Mesenchymal stem cell (in vitro differentiated cells and primary cell): ENCODE data around the gene ZFP1.

Experiments
- DNase-seq: peaks from one replicate; pipeline ENCODE4 v3.0.0-alpha.2; 2013
- H2AFZ ChIP-seq: one replicate; pipeline ENCODE4 v1.6.1; 2013; ENCODE audit warnings: low read depth, mild to moderate bottlenecking, control low read depth, inconsistent platforms, low read length, moderate library complexity
- H2AK5ac ChIP-seq: 2 replicates; pipeline ENCODE4 v1.6.1; 2013; ENCODE audit warnings: low read length, moderate library complexity, mild to moderate bottlenecking, inconsistent platforms; ENCODE audit not compliant: severe bottlenecking
- H2BK120ac ChIP-seq: one replicate; pipeline ENCODE4 v1.6.1; 2013; ENCODE audit warnings: low read depth, mild to moderate bottlenecking, inconsistent platforms, low read length, moderate library complexity
- H2BK12ac ChIP-seq, 2 experiments: one replicate each; pipeline ENCODE4 v1.6.1; 2013; ENCODE audit warnings: inconsistent platforms in 2 of 2, low read length in 2 of 2, mild to moderate bottlenecking in 2 of 2, moderate library complexity in 2 of 2, control low read depth in 1 of 2
- H2BK15ac ChIP-seq: one replicate; pipeline ENCODE4 v1.6.1; 2013; ENCODE audit warnings: mild to moderate bottlenecking, low read depth, inconsistent platforms; ENCODE audit not compliant: poor library complexity, severe bottlenecking
- H2BK5ac ChIP-seq: 2 replicates; pipeline ENCODE4 v1.6.1; 2013; ENCODE audit warnings: low read depth, mild to moderate bottlenecking, low read length, control low read depth, inconsistent platforms; ENCODE audit not compliant: poor library complexity, severe bottlenecking
- H3K14ac ChIP-seq, 2 experiments: one replicate each; pipeline ENCODE4 v1.6.1; 2013; ENCODE audit warnings: inconsistent platforms in 2 of 2, low read length in 2 of 2, control low read depth in 1 of 2, mild to moderate bottlenecking in 1 of 2, moderate library complexity in 1 of 2
- H3K18ac ChIP-seq, 2 experiments: one replicate each; pipeline ENCODE4 v1.6.1; 2013; ENCODE audit warnings: inconsistent platforms in 2 of 2, low read length in 2 of 2, control low read depth in 1 of 2, low read depth in 1 of 2, mild to moderate bottlenecking in 1 of 2
- H3K23ac ChIP-seq, 2 experiments: one replicate each; pipeline ENCODE4 v1.6.1; 2013; ENCODE audit warnings: inconsistent platforms in 2 of 2, low read length in 2 of 2, mild to moderate bottlenecking in 2 of 2, moderate library complexity in 2 of 2, control low read depth in 1 of 2
- H3K27ac ChIP-seq: 2 replicates; pipeline ENCODE4 v1.5.1; 2013; ENCODE audit warnings: mild to moderate bottlenecking, moderate library complexity, low read length, control low read depth, inconsistent platforms; ENCODE audit not compliant: poor library complexity, severe bottlenecking
- H3K27me3 ChIP-seq, 2 experiments: 2 replicates each; pipeline versions ENCODE4 v1.6.1 to v1.7.0; 2013; ENCODE audit warnings: low read length in 2 of 2, mild to moderate bottlenecking in 2 of 2, moderate library complexity in 2 of 2, control low read depth in 1 of 2, inconsistent platforms in 1 of 2; ENCODE audit not compliant: control insufficient read depth in 1 of 2, insufficient read depth in 1 of 2
- H3K36me3 ChIP-seq, 2 experiments: 2 replicates each; pipeline versions ENCODE4 v1.6.1 to v1.7.0; 2013; ENCODE audit warnings: low read length in 2 of 2, control low read depth in 1 of 2, inconsistent platforms in 1 of 2, low read depth in 1 of 2, mild to moderate bottlenecking in 1 of 2; ENCODE audit not compliant: insufficient read depth in 2 of 2, control insufficient read depth in 1 of 2
- H3K4ac ChIP-seq, 2 experiments: one replicate each; pipeline ENCODE4 v1.6.1; 2013; ENCODE audit warnings: inconsistent platforms in 2 of 2, low read length in 2 of 2, mild to moderate bottlenecking in 2 of 2, moderate library complexity in 2 of 2, control low read depth in 1 of 2, low read depth in 1 of 2
- H3K4me1 ChIP-seq: 2 replicates; pipeline ENCODE4 v1.6.1; 2013; ENCODE audit warnings: low read depth, low read length, control low read depth; ENCODE audit not compliant: control insufficient read depth, insufficient read depth
- H3K4me2 ChIP-seq: 2 replicates; pipeline ENCODE4 v1.6.1; 2013; ENCODE audit warnings: low read length, mild to moderate bottlenecking, inconsistent platforms; ENCODE audit not compliant: poor library complexity, severe bottlenecking
- H3K4me3 ChIP-seq, 2 experiments: 2 replicates each; pipeline versions ENCODE4 v1.5.1 to v1.7.0; 2013; ENCODE audit warnings: low read length in 2 of 2, mild to moderate bottlenecking in 2 of 2, control low read depth in 1 of 2, low read depth in 1 of 2; ENCODE audit not compliant: insufficient read depth in 1 of 2
- H3K79me1 ChIP-seq: replicated peaks from 2 replicates; pipeline ENCODE4 v1.6.1; 2013; ENCODE audit warnings: mild to moderate bottlenecking, control low read depth, low read length, inconsistent platforms; ENCODE audit not compliant: poor library complexity, severe bottlenecking
- H3K9ac ChIP-seq: 2 replicates; pipeline ENCODE4 v1.7.0; 2013; ENCODE audit warnings: mild to moderate bottlenecking, low read length, moderate library complexity
- H3K9me3 ChIP-seq: 2 replicates; pipeline ENCODE4 v1.7.0; 2013; ENCODE audit warnings: mild to moderate bottlenecking, low read length; ENCODE audit not compliant: control insufficient read depth
- H4K8ac ChIP-seq: one replicate; pipeline ENCODE4 v1.6.1; 2013; ENCODE audit warnings: inconsistent platforms, mild to moderate bottlenecking, low read length, moderate library complexity
- H4K91ac ChIP-seq: one replicate; pipeline ENCODE4 v1.6.1; 2013; ENCODE audit warnings: mild to moderate bottlenecking, low read length, inconsistent platforms
- WGBS: methylation state at CpG from one replicate; pipeline ENCODE4 v1.1.7; 2013; ENCODE audit warnings: mixed read lengths; 5-methylcytosine and 5-hydroxymethylcytosine counted together

ZFP1 gene

DNA sequence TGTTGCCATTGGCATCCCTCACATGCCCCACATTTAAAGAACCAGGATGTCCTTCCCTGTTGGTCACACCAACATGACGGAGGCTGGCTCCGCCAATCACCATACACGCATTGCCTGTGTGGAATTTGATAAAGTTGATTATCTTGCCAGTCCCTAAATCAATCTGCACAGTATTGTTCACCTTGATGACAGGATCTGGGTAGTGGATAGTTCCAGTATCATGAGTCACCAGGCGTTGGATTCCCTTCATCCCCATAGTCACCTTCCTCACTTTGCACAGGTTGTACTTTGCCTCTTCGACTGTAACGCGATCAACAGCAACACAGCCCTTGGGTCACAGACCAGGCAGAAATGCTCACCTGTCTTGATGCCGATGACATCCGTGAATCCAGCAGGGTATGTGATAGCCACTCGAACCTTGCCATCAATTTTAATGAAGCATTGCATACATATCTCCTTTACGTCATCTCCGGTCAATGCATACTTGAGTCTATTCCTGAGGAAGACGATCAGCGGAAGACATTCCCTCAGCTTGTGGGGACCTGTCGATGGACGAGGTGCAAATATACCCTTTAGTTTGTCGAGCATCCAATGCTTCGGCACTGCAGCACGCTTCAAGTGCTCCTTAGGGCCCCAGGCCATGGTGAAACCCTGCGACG lies 44.4 kb downstream of the ZFP1 start:
- Histone ChIP-seq H2AK5ac (no peak overlapping the region), H3K9ac (no peak overlapping the region), H3K36me3 (no peaks in the 10 kb centered on the region), H2BK120ac (no peak overlapping the region), H3K79me1 (no peaks in the 10 kb centered on the region), H2AFZ (no peak overlapping the region), H4K8ac (no peak overlapping the region), H3K4ac (no peak overlapping the region), H3K4me2 (no peak overlapping the region), H3K4me3 (no peak overlapping the region), H3K14ac (no peak overlapping the region), H3K23ac (no peak overlapping the region), H2BK15ac (no peak overlapping the region), H3K4me1 (peaks cover 2% of the 10 kb centered on the region), H2BK12ac (no peak overlapping the region), H3K9me3 (peaks cover 40% of the 10 kb centered on the region), H3K27me3 (peaks cover 28 to 42% of the 10 kb centered on the region in 2 experiments), H3K18ac (no peak overlapping the region), H2BK5ac (no peak overlapping the region), H3K27ac (no peak overlapping the region), H4K91ac (no peak overlapping the region)
- DNase-seq: no peak
- WGBS: 95% methylated on average over 21 of the region's 21 CpGs

DNA sequence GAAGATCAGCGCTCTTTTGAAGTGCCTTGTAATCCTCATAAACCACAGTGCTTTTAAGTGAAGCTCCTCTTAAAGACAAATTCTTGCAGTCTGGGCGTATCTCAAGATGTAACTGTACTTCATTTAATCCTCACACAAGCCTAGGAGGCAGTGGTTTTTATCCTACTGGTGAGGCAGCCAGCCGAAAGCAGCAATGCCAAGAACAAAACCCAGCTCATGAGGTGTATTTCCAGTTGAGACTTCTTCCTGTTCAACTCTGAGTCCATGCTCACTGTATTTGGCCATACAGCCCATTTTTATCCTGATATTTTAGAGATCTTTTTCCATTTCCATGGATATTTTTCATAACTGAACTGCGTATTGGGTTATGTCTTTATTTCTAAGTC lies 44.9 kb downstream of the ZFP1 start:
- Histone ChIP-seq H3K4ac (no peak overlapping the region), H4K91ac (no peak overlapping the region), H2BK15ac (no peak overlapping the region), H3K9ac (no peak overlapping the region), H2AFZ (no peak overlapping the region), H3K18ac (no peak overlapping the region), H3K27ac (no peak overlapping the region), H2BK120ac (no peak overlapping the region), H3K4me2 (no peak overlapping the region), H4K8ac (no peak overlapping the region), H2BK12ac (no peak overlapping the region), H3K14ac (no peak overlapping the region), H2AK5ac (no peak overlapping the region), H3K4me1 (peaks cover 2% of the 10 kb centered on the region), H3K4me3 (no peak overlapping the region), H3K36me3 (no peaks in the 10 kb centered on the region), H2BK5ac (no peak overlapping the region), H3K9me3 (peaks cover 39% of the 10 kb centered on the region), H3K27me3 (peaks cover 33 to 43% of the 10 kb centered on the region in 2 experiments), H3K79me1 (no peaks in the 10 kb centered on the region), H3K23ac (no peak overlapping the region)
- WGBS: 83% methylated on average over 3 of the region's 4 CpGs
- DNase-seq: no peak

DNA sequence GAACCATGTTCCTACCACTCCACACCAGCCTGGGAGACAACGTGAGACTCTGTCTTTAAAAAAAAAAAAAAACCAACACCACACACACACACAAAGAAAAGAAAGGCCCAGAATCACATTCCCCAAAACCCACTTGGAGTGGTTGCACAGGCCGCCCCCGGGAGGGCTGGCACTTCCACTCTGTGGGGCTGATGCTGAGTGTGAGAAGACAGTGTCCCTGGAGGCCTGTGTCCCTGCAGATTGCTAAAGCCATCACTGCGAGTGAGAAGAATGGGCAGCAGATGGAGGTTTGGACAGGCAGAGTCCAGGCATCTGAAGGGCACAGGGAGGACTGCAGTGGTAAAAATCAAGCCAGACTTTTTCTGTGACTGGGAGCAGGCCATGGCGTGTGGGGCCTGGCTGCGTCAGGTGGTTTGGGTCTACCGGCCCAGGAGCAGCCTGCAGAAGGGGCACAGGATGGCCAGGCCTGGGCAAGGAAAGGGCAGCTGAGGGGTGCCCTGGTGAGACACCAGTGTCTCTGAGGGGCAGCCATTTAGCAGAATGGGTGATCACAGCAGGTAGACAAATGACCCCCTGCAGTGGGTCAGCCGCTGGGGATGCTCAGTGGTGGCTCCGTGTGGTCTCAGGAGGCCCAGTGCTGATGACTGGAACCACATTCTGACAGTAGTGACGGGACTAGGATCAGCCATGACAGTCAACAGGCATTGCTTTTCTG lies 45.6 kb downstream of the ZFP1 start:
- Histone ChIP-seq H3K18ac (no peak overlapping the region), H3K36me3 (no peaks in the 10 kb centered on the region), H3K27ac (no peak overlapping the region), H3K79me1 (no peaks in the 10 kb centered on the region), H4K8ac (no peak overlapping the region), H3K9me3 (peaks cover 36% of the 10 kb centered on the region), H2AK5ac (no peak overlapping the region), H2BK120ac (no peak overlapping the region), H3K14ac (no peak overlapping the region), H3K4me2 (no peak overlapping the region), H4K91ac (no peak overlapping the region), H3K27me3 (peaks cover 29 to 40% of the 10 kb centered on the region in 2 experiments), H2BK5ac (no peak overlapping the region), H3K4me3 (no peak overlapping the region), H3K4ac (no peak overlapping the region), H3K9ac (no peak overlapping the region), H2AFZ (no peak overlapping the region), H3K4me1 (peaks cover 2% of the 10 kb centered on the region), H3K23ac (no peak overlapping the region), H2BK15ac (no peak overlapping the region), H2BK12ac (no peak overlapping the region)
- DNase-seq: no peak
- 94% methylated on average over 9 of the region's 10 CpGs for WGBS

DNA sequence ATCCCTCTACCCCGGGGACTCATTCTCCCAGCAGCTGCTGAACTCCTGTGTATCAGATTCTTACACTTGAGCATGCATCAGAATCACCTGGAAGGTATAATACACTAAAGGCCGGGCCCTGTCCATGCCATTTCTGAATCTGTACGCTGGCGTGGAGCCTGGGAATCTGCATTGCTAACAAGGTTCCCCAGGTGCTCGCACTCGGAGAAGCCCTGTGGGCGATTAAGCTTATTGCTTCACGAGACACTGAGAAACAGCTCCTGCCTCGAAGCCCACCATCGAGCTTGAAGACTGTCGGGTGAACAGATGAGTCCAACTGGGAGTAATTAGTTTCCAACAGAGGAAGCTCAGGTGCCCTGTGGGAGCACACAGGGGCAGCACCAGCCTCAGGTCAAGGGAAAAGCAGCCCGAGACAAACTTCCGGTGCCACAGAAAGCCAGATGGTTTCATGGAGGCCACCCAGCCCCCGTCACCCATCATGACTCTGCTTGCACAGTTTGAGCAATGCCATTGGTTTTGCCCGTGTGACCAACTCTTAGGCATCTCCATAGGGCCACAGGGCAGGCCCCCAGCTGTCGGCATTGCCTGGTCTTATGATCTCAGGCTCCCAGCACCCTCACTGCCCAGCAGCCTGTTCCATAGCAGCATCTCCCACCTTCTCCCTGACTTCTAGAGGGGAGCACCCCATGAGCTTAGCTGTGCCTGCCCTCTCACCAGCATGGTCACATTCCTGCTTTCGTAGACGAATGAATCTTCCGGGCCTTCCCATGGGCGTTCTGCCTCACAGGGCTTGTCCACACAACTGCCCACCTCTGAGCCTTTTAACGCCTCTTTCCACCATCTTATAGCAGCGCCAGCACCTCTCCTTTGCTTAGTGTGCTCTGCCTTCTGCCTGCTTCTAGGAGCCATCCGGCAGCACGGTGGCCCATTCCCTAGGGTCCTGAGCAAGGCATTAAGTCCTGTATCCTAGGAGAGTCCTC lies 47.8 kb downstream of the ZFP1 start:
- Histone ChIP-seq H4K91ac (no peak overlapping the region), H3K9ac (no peak overlapping the region), H2BK15ac (no peak overlapping the region), H3K9me3 (peaks cover 30% of the 10 kb centered on the region), H3K4me3 (no peak overlapping the region), H3K4me1 (peaks cover 4% of the 10 kb centered on the region), H2BK5ac (no peak overlapping the region), H2BK12ac (no peak overlapping the region), H2AK5ac (no peak overlapping the region), H3K23ac (no peak overlapping the region), H2AFZ (no peak overlapping the region), H3K27ac (no peak overlapping the region), H3K79me1 (no peaks in the 10 kb centered on the region), H3K4me2 (no peak overlapping the region), H4K8ac (no peak overlapping the region), H3K18ac (no peak overlapping the region), H2BK120ac (no peak overlapping the region), H3K36me3 (no peaks in the 10 kb centered on the region), H3K27me3 (peaks cover 22 to 27% of the 10 kb centered on the region in 2 experiments), H3K4ac (no peak overlapping the region), H3K14ac (no peak overlapping the region)
- WGBS: 86% methylated on average over 24 of the region's 24 CpGs
- no peak for DNase-seq
